LNCAP (cell line): ENCODE measurements around the gene KIAA1958.

Experiments
- CTCF ChIP-seq: fragments of 450-650 bp; IDR thresholded peaks from 2 replicates; pipeline ENCODE4 v1.5.1; 2017; ENCODE audit warnings: mild to moderate bottlenecking

The KIAA1958 gene

GRCh38 chr9:112664531-112664930 is 177.9 kb downstream of the KIAA1958 start:
- no peak for TF ChIP-seq CTCF

- TF ChIP-seq CTCF, result peak; percentile 47
Measured at GRCh38 chr9:112665347-112665746, 178.7 kb downstream of the KIAA1958 start.

GRCh38 chr9:112669326-112669725 is 182.7 kb downstream of the KIAA1958 start:
- TF ChIP-seq CTCF, result no peak

- TF ChIP-seq CTCF, result no peak
Measured at GRCh38 chr9:112670991-112671625, 184.5 kb downstream of the KIAA1958 start.

- TF ChIP-seq CTCF, result no peak
Measured at GRCh38 chr9:112677040-112677439, 190.4 kb downstream of the KIAA1958 start.

- no peak for TF ChIP-seq CTCF
Measured at GRCh38 chr9:112680731-112681402, 194.2 kb downstream of the KIAA1958 start.

- no peak for TF ChIP-seq CTCF
Measured at GRCh38 chr9:112689161-112689740, 202.6 kb downstream of the KIAA1958 start.
